ENCODE data around the gene AGAP1. TPM values are rescaled to one million over a fixed set of nuclear protein-coding genes. Genes with fewer than 3 reads are reported as not detected.

The AGAP1 gene
- total RNA-seq, 2 donors from 2014 or later: 32.8 to 34.7 TPM

- H3K9ac ChIP-seq (ENCODE audit: extremely low read depth, low read length, poor library complexity, severe bottlenecking): no peak overlapping the region
- H3K36me3 Mint-ChIP-seq (ENCODE audit: low read depth): peaks cover 22% of the 10 kb centered on the region
- H3K4me3 Mint-ChIP-seq: no peak overlapping the region
- no peaks in the 10 kb centered on the region for H3K4me1 ChIP-seq (ENCODE audit: control insufficient read depth, insufficient read depth, low read length)
- H3K27ac Mint-ChIP-seq: no peak overlapping the region
- no peaks in the 10 kb centered on the region for H3K9me3 ChIP-seq (ENCODE audit: control insufficient read depth, low read length)
- WGBS, 2 experiments (ENCODE audit: insufficient coverage in 1 of 2, insufficient read length in 1 of 2): 89 to 100% methylated on average over 4 of the region's 4 CpGs
- DNase-seq: no peak
- TF ChIP-seq CTCF (conservative IDR thresholded peaks at IDR 0.05): no peak
- peaks cover 10% of the 10 kb centered on the region for H3K4me1 Mint-ChIP-seq
- H3K27ac ChIP-seq (ENCODE audit: low read depth, low read length): no peak overlapping the region
- H3K27me3 ChIP-seq (ENCODE audit: control insufficient read depth, insufficient read depth, low read length, poor library complexity, severe bottlenecking): peaks cover 97% of the 10 kb centered on the region
- no peaks in the 10 kb centered on the region for H3K36me3 ChIP-seq (ENCODE audit: control insufficient read depth, insufficient read depth, low read length)
- no peak overlapping the region for H3K4me3 ChIP-seq (ENCODE audit: low read length)
- peaks cover 99% of the 10 kb centered on the region for H3K27me3 Mint-ChIP-seq (ENCODE audit: insufficient read depth)
- no peaks in the 10 kb centered on the region for H3K9me3 Mint-ChIP-seq
Measured at GRCh38 chr2:236119003-236119402, 625.2 kb downstream of the AGAP1 start.

GRCh38 chr2:236119476-236119875 is 625.6 kb downstream of the AGAP1 start:
- no peak for DNase-seq
- no peak for TF ChIP-seq CTCF (conservative IDR thresholded peaks at IDR 0.05)
- Histone ChIP-seq H3K36me3 (ENCODE audit: control insufficient read depth, insufficient read depth, low read length) (peaks cover 3% of the 10 kb centered on the region), H3K9me3 (ENCODE audit: control insufficient read depth, low read length) (no peaks in the 10 kb centered on the region), H3K27me3 (ENCODE audit: control insufficient read depth, insufficient read depth, low read length, poor library complexity, severe bottlenecking) (peaks cover 95% of the 10 kb centered on the region), H3K9ac (ENCODE audit: extremely low read depth, low read length, poor library complexity, severe bottlenecking) (no peak overlapping the region), H3K4me3 (ENCODE audit: low read length) (no peak overlapping the region), H3K27ac (ENCODE audit: low read depth, low read length) (no peak overlapping the region), H3K4me1 (ENCODE audit: control insufficient read depth, insufficient read depth, low read length) (no peaks in the 10 kb centered on the region)
- Mint-ChIP-seq H3K27me3 (ENCODE audit: insufficient read depth) (peaks cover 98% of the 10 kb centered on the region), H3K4me1 (peaks cover 10% of the 10 kb centered on the region), H3K9me3 (no peaks in the 10 kb centered on the region), H3K27ac (no peak overlapping the region), H3K4me3 (no peak overlapping the region), H3K36me3 (ENCODE audit: low read depth) (peaks cover 26% of the 10 kb centered on the region)
- 87 to 91% methylated on average over 12 to 13 of the region's 13 CpGs for WGBS, 2 experiments (ENCODE audit: insufficient coverage in 1 of 2, insufficient read length in 1 of 2)

- H3K27me3 Mint-ChIP-seq (ENCODE audit: insufficient read depth): peaks cover 94% of the 10 kb centered on the region
Measured at GRCh38 chr2:236120141-236120601, 626.3 kb downstream of the AGAP1 start.

More at GRCh38 chr2:236120141-236120601, 626.3 kb downstream of the AGAP1 start:
- Mint-ChIP-seq H3K4me3 (no peak overlapping the region), H3K27ac (no peak overlapping the region), H3K4me1 (peaks cover 10% of the 10 kb centered on the region), H3K9me3 (no peaks in the 10 kb centered on the region), H3K36me3 (ENCODE audit: low read depth) (peaks cover 33% of the 10 kb centered on the region)
- no peaks in the 10 kb centered on the region for H3K4me1 ChIP-seq (ENCODE audit: control insufficient read depth, insufficient read depth, low read length)
- H3K36me3 ChIP-seq (ENCODE audit: control insufficient read depth, insufficient read depth, low read length): peaks cover 7% of the 10 kb centered on the region
- H3K9ac ChIP-seq (ENCODE audit: extremely low read depth, low read length, poor library complexity, severe bottlenecking): no peak overlapping the region
- DNase-seq: no peak
- no peaks in the 10 kb centered on the region for H3K9me3 ChIP-seq (ENCODE audit: control insufficient read depth, low read length)
- peaks cover 90% of the 10 kb centered on the region for H3K27me3 ChIP-seq (ENCODE audit: control insufficient read depth, insufficient read depth, low read length, poor library complexity, severe bottlenecking)
- H3K4me3 ChIP-seq (ENCODE audit: low read length): no peak overlapping the region
- WGBS, 2 experiments (ENCODE audit: insufficient coverage in 1 of 2, insufficient read length in 1 of 2): 93% methylated on average over 22 to 29 of the region's 29 CpGs
- H3K27ac ChIP-seq (ENCODE audit: low read depth, low read length): no peak overlapping the region
- TF ChIP-seq CTCF (conservative IDR thresholded peaks at IDR 0.05): no peak

All from endodermal cell (in vitro differentiated cells).